ENCODE measurements around the gene NID1. TPM values are rescaled to one million over a fixed set of nuclear protein-coding genes. Genes with fewer than 3 reads are reported as not detected.

The NID1 gene
- total RNA-seq, 1 donor from 2014 or later, result 73.0 TPM

DNA sequence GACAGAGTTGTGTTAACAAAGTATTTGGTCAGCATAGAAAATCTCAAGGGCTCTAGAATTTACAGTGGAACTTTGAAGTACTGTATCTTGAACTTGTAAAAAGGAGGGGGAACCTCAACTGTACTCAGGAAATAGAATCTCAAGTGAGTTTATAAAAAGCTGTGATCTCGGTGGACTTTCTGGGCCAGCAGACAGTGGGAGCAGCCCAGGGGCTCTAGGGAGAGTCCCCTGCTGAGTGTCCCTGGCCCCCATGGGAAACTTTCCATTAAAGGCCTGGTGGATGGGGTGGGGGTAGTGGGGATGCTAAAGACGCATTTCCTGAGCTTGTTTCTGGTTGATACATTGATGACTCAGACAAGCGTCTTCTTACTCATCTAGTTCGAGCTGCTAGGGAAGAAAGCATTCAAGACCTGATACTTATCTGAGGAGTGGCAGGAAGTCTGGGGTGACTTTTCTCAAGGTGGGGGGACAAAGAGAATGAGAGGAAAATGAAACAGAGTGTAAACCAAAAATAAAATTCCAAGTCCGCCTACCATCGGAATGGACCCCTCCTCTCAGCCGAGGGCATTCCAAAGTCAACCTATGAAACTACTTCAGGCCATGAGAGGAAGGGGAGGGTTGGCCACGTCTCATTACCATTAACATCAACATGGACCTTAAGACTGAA is 65.5 kb downstream of the NID1 start:
- Mint-ChIP-seq H3K4me3 (ENCODE audit: unreplicated experiment) (no peak overlapping the region), H3K4me1 (ENCODE audit: low read depth, unreplicated experiment) (peaks cover 51% of the 10 kb centered on the region), H3K27ac (ENCODE audit: unreplicated experiment) (peak overlapping the region; percentile 98), H3K9me3 (ENCODE audit: unreplicated experiment) (no peaks in the 10 kb centered on the region), H3K36me3 (ENCODE audit: low read depth, unreplicated experiment) (peaks cover 5% of the 10 kb centered on the region), H3K27me3 (ENCODE audit: low read depth, unreplicated experiment) (no peaks in the 10 kb centered on the region)
- H3K4me2 ChIP-seq (ENCODE audit: low read length), result peak overlapping the region; percentile 62
- H4K20me1 ChIP-seq (ENCODE audit: insufficient read depth, low read length), result no peaks in the 10 kb centered on the region
- H3K4me3 ChIP-seq (ENCODE audit: insufficient read depth, low read depth, low read length), result no peak overlapping the region
- peak overlapping the region; percentile 86 for H3K27ac ChIP-seq (ENCODE audit: low read depth, low read length)
- H3K4me1 ChIP-seq (ENCODE audit: insufficient read depth, low read length), result peaks cover 16% of the 10 kb centered on the region
- FAIRE-seq (peak; percentile 49), DNase-seq (ENCODE audit: low read depth) (peak; percentile 98)
- H3K36me3 ChIP-seq (ENCODE audit: insufficient read depth, low read length), result no peaks in the 10 kb centered on the region
- no peaks in the 10 kb centered on the region for H3K79me2 ChIP-seq (ENCODE audit: insufficient read depth, low read length)
- H3K9me3 ChIP-seq (ENCODE audit: insufficient read depth, low read depth, low read length), result no peaks in the 10 kb centered on the region
- TF ChIP-seq, protein P1, sequence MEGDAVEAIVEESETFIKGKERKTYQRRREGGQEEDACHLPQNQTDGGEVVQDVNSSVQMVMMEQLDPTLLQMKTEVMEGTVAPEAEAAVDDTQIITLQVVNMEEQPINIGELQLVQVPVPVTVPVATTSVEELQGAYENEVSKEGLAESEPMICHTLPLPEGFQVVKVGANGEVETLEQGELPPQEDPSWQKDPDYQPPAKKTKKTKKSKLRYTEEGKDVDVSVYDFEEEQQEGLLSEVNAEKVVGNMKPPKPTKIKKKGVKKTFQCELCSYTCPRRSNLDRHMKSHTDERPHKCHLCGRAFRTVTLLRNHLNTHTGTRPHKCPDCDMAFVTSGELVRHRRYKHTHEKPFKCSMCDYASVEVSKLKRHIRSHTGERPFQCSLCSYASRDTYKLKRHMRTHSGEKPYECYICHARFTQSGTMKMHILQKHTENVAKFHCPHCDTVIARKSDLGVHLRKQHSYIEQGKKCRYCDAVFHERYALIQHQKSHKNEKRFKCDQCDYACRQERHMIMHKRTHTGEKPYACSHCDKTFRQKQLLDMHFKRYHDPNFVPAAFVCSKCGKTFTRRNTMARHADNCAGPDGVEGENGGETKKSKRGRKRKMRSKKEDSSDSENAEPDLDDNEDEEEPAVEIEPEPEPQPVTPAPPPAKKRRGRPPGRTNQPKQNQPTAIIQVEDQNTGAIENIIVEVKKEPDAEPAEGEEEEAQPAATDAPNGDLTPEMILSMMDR (IDR thresholded peaks at IDR 0.05; ENCODE audit: insufficient read depth, low read depth, low read length), result no peak
- TF ChIP-seq EZH2 (IDR thresholded peaks at IDR 0.05; ENCODE audit: insufficient read depth, low read length), result no peak
- peak overlapping the region; percentile 48 for H2AFZ ChIP-seq (ENCODE audit: low read depth, low read length)
- no peaks in the 10 kb centered on the region for H3K27me3 ChIP-seq (ENCODE audit: insufficient read depth, low read length)
- peak overlapping the region; percentile 64 for H3K9ac ChIP-seq (ENCODE audit: low read length)

DNA sequence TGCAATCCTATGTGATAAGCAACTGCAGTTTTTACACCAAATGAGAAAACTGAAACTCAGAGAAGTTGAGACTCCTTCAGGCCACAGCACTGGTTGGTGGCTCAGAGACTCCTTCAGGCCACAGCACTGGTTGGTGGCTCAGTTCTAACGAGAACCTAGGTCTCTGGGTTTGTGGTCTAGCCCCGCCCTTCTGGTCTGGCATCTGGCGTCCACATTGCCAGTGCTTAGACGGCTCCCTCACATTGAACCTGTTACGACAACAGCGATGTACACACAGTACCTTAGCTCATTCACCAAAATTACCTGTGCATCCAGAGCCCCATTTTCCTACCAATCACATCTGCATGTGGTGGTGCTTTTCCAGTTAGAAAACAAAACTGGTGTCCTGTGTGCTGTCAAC is 66.1 kb downstream of the NID1 start:
- peaks cover 46% of the 10 kb centered on the region for H3K4me1 Mint-ChIP-seq (ENCODE audit: low read depth, unreplicated experiment)
- Histone ChIP-seq H3K4me1 (ENCODE audit: insufficient read depth, low read length) (peaks cover 16% of the 10 kb centered on the region), H3K9ac (ENCODE audit: low read length) (peak overlapping the region; percentile 64), H3K4me2 (ENCODE audit: low read length) (peak overlapping the region; percentile 62), H3K27me3 (ENCODE audit: insufficient read depth, low read length) (no peaks in the 10 kb centered on the region), H4K20me1 (ENCODE audit: insufficient read depth, low read length) (no peaks in the 10 kb centered on the region), H3K36me3 (ENCODE audit: insufficient read depth, low read length) (no peaks in the 10 kb centered on the region), H3K9me3 (ENCODE audit: insufficient read depth, low read depth, low read length) (no peaks in the 10 kb centered on the region), H3K4me3 (ENCODE audit: insufficient read depth, low read depth, low read length) (no peak overlapping the region), H2AFZ (ENCODE audit: low read depth, low read length) (peak overlapping the region; percentile 2), H3K27ac (ENCODE audit: low read depth, low read length) (peak overlapping the region; percentile 86), H3K79me2 (ENCODE audit: insufficient read depth, low read length) (no peaks in the 10 kb centered on the region)
- no peak for TF ChIP-seq EZH2 (IDR thresholded peaks at IDR 0.05; ENCODE audit: insufficient read depth, low read length)
- TF ChIP-seq, protein P1 (IDR thresholded peaks at IDR 0.05; ENCODE audit: insufficient read depth, low read depth, low read length), result no peak
- peak; percentile 30 for DNase-seq (ENCODE audit: low read depth)
- H3K36me3 Mint-ChIP-seq (ENCODE audit: low read depth, unreplicated experiment), result peaks cover 3% of the 10 kb centered on the region
- no peaks in the 10 kb centered on the region for H3K27me3 Mint-ChIP-seq (ENCODE audit: low read depth, unreplicated experiment)
- no peak overlapping the region for H3K4me3 Mint-ChIP-seq (ENCODE audit: unreplicated experiment)
- FAIRE-seq, result no peak
- H3K27ac Mint-ChIP-seq (ENCODE audit: unreplicated experiment), result peak overlapping the region; percentile 98
- no peaks in the 10 kb centered on the region for H3K9me3 Mint-ChIP-seq (ENCODE audit: unreplicated experiment)

DNA sequence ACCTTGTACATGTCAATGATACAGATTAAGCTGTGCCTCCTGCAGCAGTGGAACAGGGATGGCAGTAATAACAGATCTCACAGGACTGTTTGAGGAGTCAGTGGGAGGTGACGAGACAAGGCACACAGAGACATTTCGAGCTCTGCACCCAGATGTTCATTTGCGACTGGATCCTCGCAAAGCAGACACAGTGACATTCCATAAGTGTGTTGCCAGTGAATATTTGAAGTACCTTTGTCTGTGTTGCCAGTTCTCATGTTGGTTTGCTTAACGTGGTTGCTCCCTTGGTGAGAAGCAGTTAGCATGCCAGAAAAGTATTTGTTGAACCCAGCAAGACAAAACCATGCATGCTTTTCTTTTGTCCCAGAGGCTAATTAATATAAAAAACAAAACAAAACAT is 67.0 kb downstream of the NID1 start:
- no peak for TF ChIP-seq EZH2 (IDR thresholded peaks at IDR 0.05; ENCODE audit: insufficient read depth, low read length)
- TF ChIP-seq, protein P1 (IDR thresholded peaks at IDR 0.05; ENCODE audit: insufficient read depth, low read depth, low read length), result no peak

More for the DNA sequence above, 67.0 kb downstream of the NID1 start:
- Mint-ChIP-seq H3K4me1 (ENCODE audit: low read depth, unreplicated experiment) (peaks cover 44% of the 10 kb centered on the region), H3K27me3 (ENCODE audit: low read depth, unreplicated experiment) (no peaks in the 10 kb centered on the region), H3K4me3 (ENCODE audit: unreplicated experiment) (no peak overlapping the region), H3K36me3 (ENCODE audit: low read depth, unreplicated experiment) (peaks cover 5% of the 10 kb centered on the region), H3K27ac (ENCODE audit: unreplicated experiment) (peak overlapping the region; percentile 24), H3K9me3 (ENCODE audit: unreplicated experiment) (no peaks in the 10 kb centered on the region)
- H3K4me1 ChIP-seq (ENCODE audit: insufficient read depth, low read length), result peaks cover 16% of the 10 kb centered on the region
- H3K27ac ChIP-seq (ENCODE audit: low read depth, low read length), result no peak overlapping the region
- H3K4me3 ChIP-seq (ENCODE audit: insufficient read depth, low read depth, low read length), result no peak overlapping the region
- FAIRE-seq (no peak), DNase-seq (ENCODE audit: low read depth) (no peak)
- H3K79me2 ChIP-seq (ENCODE audit: insufficient read depth, low read length), result no peaks in the 10 kb centered on the region
- no peaks in the 10 kb centered on the region for H3K9me3 ChIP-seq (ENCODE audit: insufficient read depth, low read depth, low read length)
- no peak overlapping the region for H3K4me2 ChIP-seq (ENCODE audit: low read length)
- no peaks in the 10 kb centered on the region for H4K20me1 ChIP-seq (ENCODE audit: insufficient read depth, low read length)
- no peaks in the 10 kb centered on the region for H3K27me3 ChIP-seq (ENCODE audit: insufficient read depth, low read length)
- no peak overlapping the region for H3K9ac ChIP-seq (ENCODE audit: low read length)
- H3K36me3 ChIP-seq (ENCODE audit: insufficient read depth, low read length), result no peaks in the 10 kb centered on the region
- no peak overlapping the region for H2AFZ ChIP-seq (ENCODE audit: low read depth, low read length)

Measured in astrocyte (in vitro differentiated cells and primary cell).